GM12874 (cell line): ENCODE data around the gene CCDC124.

Experiments used
- CTCF ChIP-seq: IDR thresholded peaks from 2 replicates; pipeline ENCODE4 v1.5.1; 2011; ENCODE audit warnings: low read depth, mild to moderate bottlenecking, control low read depth, low read length, moderate library complexity; ENCODE audit not compliant: insufficient read depth

CCDC124 gene

GRCh38 chr19:17989425-17990094 is 56.7 kb downstream of the CCDC124 start:
- TF ChIP-seq CTCF = no peak

- no peak for TF ChIP-seq CTCF
Observed at GRCh38 chr19:17993076-17993813, 60.4 kb downstream of the CCDC124 start.
